Activated CD4-positive, alpha-beta T cell treated with anti-CD3 and anti-CD28 coated beads, Interleukin-2, amount 10 ng/mL, durations not matched to agents 24 days and 14 days (primary cell): ENCODE results near the gene AP3B2. TPM values are rescaled to one million over a fixed set of nuclear protein-coding genes. Genes with fewer than 3 reads are reported as not detected.
"Not testable (repeated sequence)": the region's sequence is repeated elsewhere in the genome, so short reads cannot be mapped to it uniquely, and the experiment has no call there.

ENCODE experiments used
- DNase-seq: peaks from one replicate; pipeline ENCODE4 v3.0.0; 2022
- H3K27ac Mint-ChIP-seq: one replicate; pipeline ENCODE4 v1.8.0; 2022; ENCODE audit warnings: mild to moderate bottlenecking, mixed read lengths
- H3K27me3 Mint-ChIP-seq: one replicate; pipeline ENCODE4 v1.8.0; 2022; ENCODE audit warnings: mixed read lengths
- H3K36me3 Mint-ChIP-seq: one replicate; pipeline ENCODE4 v1.8.0; 2022; ENCODE audit warnings: low read depth, mild to moderate bottlenecking, mixed read lengths
- H3K4me1 Mint-ChIP-seq: one replicate; pipeline ENCODE4 v1.8.0; 2021; ENCODE audit warnings: mixed read lengths
- H3K4me3 Mint-ChIP-seq: one replicate; pipeline ENCODE4 v1.8.0; 2022; ENCODE audit warnings: mild to moderate bottlenecking, moderate library complexity, mixed read lengths
- H3K9me3 Mint-ChIP-seq: one replicate; pipeline ENCODE4 v1.8.0; 2021; ENCODE audit warnings: mixed read lengths
- intact Hi-C: fragments of 100-400 bp; cut with micrococcal nuclease; formaldehyde crosslinking; loops from one replicate; pipeline ENCODE4 v1.15.1; 2023
- total RNA-seq: library from RNA; stranded (reverse); gene quantifications from 2 replicates; pipeline ENCODE4 v1.2.3, GENCODE V29; 2022

The AP3B2 gene
- total RNA-seq, 1 donor from 2014 or later: not detected

- Mint-ChIP-seq H3K27ac (no peak overlapping the region), H3K4me3 (no peak overlapping the region), H3K9me3 (no peaks in the 10 kb centered on the region), H3K4me1 (peaks cover 2% of the 10 kb centered on the region), H3K27me3 (peaks cover 42% of the 10 kb centered on the region), H3K36me3 (no peaks in the 10 kb centered on the region)
- DNase-seq: no peak
- intact Hi-C loops: no loop called here
Measured at GRCh38 chr15:82650046-82650670, 59.5 kb downstream of the AP3B2 start.

- H3K36me3 Mint-ChIP-seq: no peaks in the 10 kb centered on the region
- intact Hi-C loops: no loop called here
- DNase-seq: no peak
- H3K4me1 Mint-ChIP-seq: peaks cover 2% of the 10 kb centered on the region
- no peak overlapping the region for H3K27ac Mint-ChIP-seq
- peaks cover 47% of the 10 kb centered on the region for H3K27me3 Mint-ChIP-seq
- H3K9me3 Mint-ChIP-seq: no peaks in the 10 kb centered on the region
- no peak overlapping the region for H3K4me3 Mint-ChIP-seq
Measured at GRCh38 chr15:82649226-82649999, 60.3 kb downstream of the AP3B2 start.

GRCh38 chr15:82648257-82649103 is 61.2 kb downstream of the AP3B2 start:
- intact Hi-C loops: no loop called here
- peaks cover 50% of the 10 kb centered on the region for H3K27me3 Mint-ChIP-seq
- no peak for DNase-seq
- H3K9me3 Mint-ChIP-seq: no peaks in the 10 kb centered on the region
- H3K36me3 Mint-ChIP-seq: no peaks in the 10 kb centered on the region
- peak overlapping the region; percentile 41 for H3K4me3 Mint-ChIP-seq
- peaks cover 2% of the 10 kb centered on the region for H3K4me1 Mint-ChIP-seq
- no peak overlapping the region for H3K27ac Mint-ChIP-seq

GRCh38 chr15:82647835-82648256 is 61.8 kb downstream of the AP3B2 start:
- Mint-ChIP-seq H3K4me1 (peaks cover 2% of the 10 kb centered on the region), H3K4me3 (peak overlapping the region; percentile 41), H3K27ac (no peak overlapping the region), H3K9me3 (no peaks in the 10 kb centered on the region), H3K36me3 (no peaks in the 10 kb centered on the region), H3K27me3 (peaks cover 50% of the 10 kb centered on the region)
- peak; percentile 64 for DNase-seq
- intact Hi-C loops: no loop called here

GRCh38 chr15:82647045-82647834 is 62.4 kb downstream of the AP3B2 start, which contains the start of gene CPEB1:
CPEB1 (minus strand) TSS chr15:82647363; CDS start chr15:82628459, 18,904 bp downstream.
- Mint-ChIP-seq H3K36me3 (no peaks in the 10 kb centered on the region), H3K27me3 (peaks cover 49% of the 10 kb centered on the region), H3K4me1 (peaks cover 2% of the 10 kb centered on the region), H3K9me3 (no peaks in the 10 kb centered on the region), H3K4me3 (peak within 1 kb of the TSS; percentile 59), H3K27ac (no peak within 1 kb of the TSS)
- DNase-seq: peak; percentile 56
- intact Hi-C loops: no loop called here

- Mint-ChIP-seq H3K27ac (no peak overlapping the region), H3K4me3 (peak overlapping the region; percentile 59), H3K9me3 (no peaks in the 10 kb centered on the region), H3K27me3 (peaks cover 52% of the 10 kb centered on the region), H3K4me1 (peaks cover 2% of the 10 kb centered on the region), H3K36me3 (no peaks in the 10 kb centered on the region)
- no peak for DNase-seq
- intact Hi-C loops: no loop called here
Measured at GRCh38 chr15:82646250-82647044, 63.2 kb downstream of the AP3B2 start.

GRCh38 chr15:82644967-82645852 is 64.5 kb downstream of the AP3B2 start:
- DNase-seq, intact Hi-C loops, H3K27ac Mint-ChIP-seq, H3K9me3 Mint-ChIP-seq, H3K4me3 Mint-ChIP-seq, H3K36me3 Mint-ChIP-seq, H3K4me1 Mint-ChIP-seq: not testable (repeated sequence)
- H3K27me3 Mint-ChIP-seq: peaks cover 58% of the 10 kb centered on the region

- Mint-ChIP-seq H3K4me1 (peaks cover 2% of the 10 kb centered on the region), H3K27ac (no peak overlapping the region), H3K4me3 (no peak overlapping the region), H3K9me3 (no peaks in the 10 kb centered on the region), H3K27me3 (peaks cover 53% of the 10 kb centered on the region), H3K36me3 (no peaks in the 10 kb centered on the region)
- intact Hi-C loops: no loop called here
- DNase-seq: no peak
Measured at GRCh38 chr15:82643992-82644391, 65.7 kb downstream of the AP3B2 start.

GRCh38 chr15:82642656-82643055 is 67.0 kb downstream of the AP3B2 start:
- H3K36me3 Mint-ChIP-seq: no peaks in the 10 kb centered on the region
- H3K4me1 Mint-ChIP-seq: peaks cover 2% of the 10 kb centered on the region
- no peaks in the 10 kb centered on the region for H3K9me3 Mint-ChIP-seq
- peaks cover 47% of the 10 kb centered on the region for H3K27me3 Mint-ChIP-seq
- no peak for DNase-seq
- H3K4me3 Mint-ChIP-seq: no peak overlapping the region
- intact Hi-C loops: no loop called here
- H3K27ac Mint-ChIP-seq: no peak overlapping the region

GRCh38 chr15:82641129-82641798 is 68.4 kb downstream of the AP3B2 start:
- Mint-ChIP-seq H3K9me3 (no peaks in the 10 kb centered on the region), H3K4me1 (peaks cover 2% of the 10 kb centered on the region), H3K27me3 (peaks cover 59% of the 10 kb centered on the region), H3K27ac (no peak overlapping the region), H3K36me3 (no peaks in the 10 kb centered on the region), H3K4me3 (no peak overlapping the region)
- intact Hi-C loops: no loop called here
- no peak for DNase-seq

- H3K27ac Mint-ChIP-seq: no peak overlapping the region
- no peaks in the 10 kb centered on the region for H3K36me3 Mint-ChIP-seq
- peaks cover 59% of the 10 kb centered on the region for H3K27me3 Mint-ChIP-seq
- no peak overlapping the region for H3K4me3 Mint-ChIP-seq
- intact Hi-C loops: no loop called here
- H3K9me3 Mint-ChIP-seq: no peaks in the 10 kb centered on the region
- no peak for DNase-seq
- no peaks in the 10 kb centered on the region for H3K4me1 Mint-ChIP-seq
Measured at GRCh38 chr15:82640672-82641071, 69.0 kb downstream of the AP3B2 start.

- Mint-ChIP-seq H3K27me3 (peaks cover 39% of the 10 kb centered on the region), H3K4me1 (no peaks in the 10 kb centered on the region)
Measured at GRCh38 chr15:82635798-82636197, 73.9 kb downstream of the AP3B2 start.

More at GRCh38 chr15:82635798-82636197, 73.9 kb downstream of the AP3B2 start:
- H3K4me3 Mint-ChIP-seq: no peak overlapping the region
- H3K36me3 Mint-ChIP-seq: no peaks in the 10 kb centered on the region
- intact Hi-C loops: no loop called here
- no peak for DNase-seq
- no peaks in the 10 kb centered on the region for H3K9me3 Mint-ChIP-seq
- H3K27ac Mint-ChIP-seq: no peak overlapping the region
